Transverse colon (tissue), 3 donors: ENCODE results near the gene MFRP.

Source experiments
- CTCF ChIP-seq, 5 experiments: fragments of 200-600 bp in 3 of 5; fragments of 450-650 bp in 2 of 5; sonication (generic) in 3 of 5; IDR thresholded peaks; 1 replicate in 2 of 5; 2 replicates in 3 of 5; pipeline ENCODE4 v1.5.1; 2016 to 2017; ENCODE audit warnings: antibody characterized with exemption in 5 of 5, inconsistent platforms in 3 of 5, mild to moderate bottlenecking in 2 of 5, moderate library complexity in 1 of 5
- EP300 ChIP-seq: sonication (generic); formaldehyde crosslinking; IDR thresholded peaks from one replicate; pipeline ENCODE4 v1.6.1; 2017; ENCODE audit warnings: antibody characterized with exemption, low read depth

GRCh38 chr11:119375337-119376196 is 29.1 kb upstream of the MFRP start:
- TF ChIP-seq CTCF (IDR thresholded peaks at IDR 0.05) = no peak
- TF ChIP-seq EP300 = no peak
